ENCODE measurements around the gene KCNRG.
A peak's percentile ranks its signal among the peaks of the same experiment; 100 is the strongest.

Gene KCNRG

GRCh38 chr13:49996951-49997895, 18.0 kb upstream of the KCNRG start, which contains the start of gene TRIM13:
Gene TRIM13 (plus strand): TSS chr13:49997042. CDS start chr13:50011941, 14,899 bp downstream.
- Histone ChIP-seq H3K27me3 (replicated peaks; ENCODE audit: insufficient read depth, low read length) (no peaks in the 10 kb centered on the region), H3K9me2 (replicated peaks; ENCODE audit: insufficient read depth, low read length) (no peaks in the 10 kb centered on the region), H3K9me3 (replicated peaks; ENCODE audit: insufficient read depth, low read length) (no peaks in the 10 kb centered on the region), H3F3A (ENCODE audit: insufficient read depth, low read length) (no peaks in the 10 kb centered on the region), H3K79me2 (ENCODE audit: low read length) (peaks cover 13% of the 10 kb centered on the region), H3K4me2 (ENCODE audit: low read depth, low read length) (peak within 1 kb of the TSS; percentile 78), H2AFZ (ENCODE audit: low read length) (peak within 1 kb of the TSS; percentile 82), H3K27ac (ENCODE audit: low read length) (peak within 1 kb of the TSS; percentile 90), H3K36me3 (replicated peaks; ENCODE audit: insufficient read depth, low read length) (no peaks in the 10 kb centered on the region), H3K4me3 (ENCODE audit: low read length) (peak within 1 kb of the TSS; percentile 68), H3K9ac (ENCODE audit: low read length) (peak within 1 kb of the TSS; percentile 86), H3K4me1 (ENCODE audit: low read length) (no peaks in the 10 kb centered on the region), H4K20me1 (ENCODE audit: insufficient read depth, low read length) (no peaks in the 10 kb centered on the region)
- TF ChIP-seq EZH2phosphoT487 (IDR thresholded peaks at IDR 0.05; ENCODE audit: low read length) = no peak
- TF ChIP-seq CTCF (IDR thresholded peaks at IDR 0.05; ENCODE audit: low read length) = peak; percentile 63
- TF ChIP-seq EZH2 (optimal IDR thresholded peaks at IDR 0.05; ENCODE audit: low read depth, low read length) = no peak
- DNase-seq = peak; percentile 81

- H3K9me2 ChIP-seq (replicated peaks; ENCODE audit: insufficient read depth, low read length) = no peaks in the 10 kb centered on the region
- H3K4me1 ChIP-seq (ENCODE audit: low read length) = no peaks in the 10 kb centered on the region
- H3K36me3 ChIP-seq (replicated peaks; ENCODE audit: insufficient read depth, low read length) = no peaks in the 10 kb centered on the region
- H3K27me3 ChIP-seq (replicated peaks; ENCODE audit: insufficient read depth, low read length) = no peaks in the 10 kb centered on the region
- no peak for DNase-seq
- H4K20me1 ChIP-seq (ENCODE audit: insufficient read depth, low read length) = no peaks in the 10 kb centered on the region
- TF ChIP-seq EZH2phosphoT487 (IDR thresholded peaks at IDR 0.05; ENCODE audit: low read length) (no peak), EZH2 (optimal IDR thresholded peaks at IDR 0.05; ENCODE audit: low read depth, low read length) (no peak), CTCF (IDR thresholded peaks at IDR 0.05; ENCODE audit: low read length) (no peak)
- peaks cover 13% of the 10 kb centered on the region for H3K79me2 ChIP-seq (ENCODE audit: low read length)
- peak overlapping the region; percentile 68 for H3K4me3 ChIP-seq (ENCODE audit: low read length)
- H3K4me2 ChIP-seq (ENCODE audit: low read depth, low read length) = peak overlapping the region; percentile 78
- no peak overlapping the region for H2AFZ ChIP-seq (ENCODE audit: low read length)
- H3K27ac ChIP-seq (ENCODE audit: low read length) = no peak overlapping the region; the same call in 1 of the 2 replicates
- no peaks in the 10 kb centered on the region for H3K9me3 ChIP-seq (replicated peaks; ENCODE audit: insufficient read depth, low read length)
- H3K9ac ChIP-seq (ENCODE audit: low read length) = peak overlapping the region; percentile 86; the same call in 1 of the 2 replicates
- H3F3A ChIP-seq (ENCODE audit: insufficient read depth, low read length) = no peaks in the 10 kb centered on the region
Measured at GRCh38 chr13:49997955-49998354, 17.3 kb upstream of the KCNRG start.

GRCh38 chr13:49998714-49999624, 16.3 kb upstream of the KCNRG start:
- Histone ChIP-seq H3K36me3 (replicated peaks; ENCODE audit: insufficient read depth, low read length) (no peaks in the 10 kb centered on the region), H3K27me3 (replicated peaks; ENCODE audit: insufficient read depth, low read length) (no peaks in the 10 kb centered on the region), H3K27ac (ENCODE audit: low read length) (no peak overlapping the region), H3K4me1 (ENCODE audit: low read length) (no peaks in the 10 kb centered on the region), H3F3A (ENCODE audit: insufficient read depth, low read length) (0 out of 2 replicates have a peak, but pooled peaks cover 3% of the 10 kb centered on the region), H3K9me2 (replicated peaks; ENCODE audit: insufficient read depth, low read length) (no peaks in the 10 kb centered on the region), H4K20me1 (ENCODE audit: insufficient read depth, low read length) (no peaks in the 10 kb centered on the region), H3K4me2 (ENCODE audit: low read depth, low read length) (peak overlapping the region; percentile 78; the same call in 1 of the 2 replicates), H3K79me2 (ENCODE audit: low read length) (peaks cover 13% of the 10 kb centered on the region), H3K9me3 (replicated peaks; ENCODE audit: insufficient read depth, low read length) (no peaks in the 10 kb centered on the region), H3K9ac (ENCODE audit: low read length) (no peak overlapping the region), H2AFZ (ENCODE audit: low read length) (no peak overlapping the region), H3K4me3 (ENCODE audit: low read length) (no peak overlapping the region)
- no peak for DNase-seq
- no peak for TF ChIP-seq EZH2phosphoT487 (IDR thresholded peaks at IDR 0.05; ENCODE audit: low read length)
- no peak for TF ChIP-seq CTCF (IDR thresholded peaks at IDR 0.05; ENCODE audit: low read length)
- no peak for TF ChIP-seq EZH2 (optimal IDR thresholded peaks at IDR 0.05; ENCODE audit: low read depth, low read length)

Measured in MM.1S (cell line).